Endothelial cell (in vitro differentiated cells): ENCODE measurements around the gene SPON1. TPM values are rescaled to one million over a fixed set of nuclear protein-coding genes. Genes with fewer than 3 reads are reported as not detected.
A peak's percentile ranks its signal among the peaks of the same experiment; 100 is the strongest.

Source experiments
- DNase-seq: peaks from one replicate; pipeline ENCODE4 v3.0.0; 2021; ENCODE audit warnings: low spot score
- H3K27ac Mint-ChIP-seq: one replicate; pipeline ENCODE4 v1.8.0; 2021; ENCODE audit warnings: mixed read lengths, inconsistent platforms; ENCODE audit not compliant: unreplicated experiment
- H3K27me3 Mint-ChIP-seq: one replicate; pipeline ENCODE4 v1.8.0; 2021; ENCODE audit warnings: mild to moderate bottlenecking, moderate library complexity, mixed read lengths, inconsistent platforms; ENCODE audit not compliant: unreplicated experiment
- H3K36me3 Mint-ChIP-seq: one replicate; pipeline ENCODE4 v1.8.0; 2021; ENCODE audit warnings: mild to moderate bottlenecking, low read depth, mixed read lengths, inconsistent platforms; ENCODE audit not compliant: unreplicated experiment
- H3K4me1 Mint-ChIP-seq: one replicate; pipeline ENCODE4 v1.8.0; 2021; ENCODE audit warnings: mild to moderate bottlenecking, mixed read lengths, inconsistent platforms; ENCODE audit not compliant: unreplicated experiment
- H3K4me3 Mint-ChIP-seq: one replicate; pipeline ENCODE4 v1.8.0; 2021; ENCODE audit warnings: mild to moderate bottlenecking, mixed read lengths, inconsistent platforms; ENCODE audit not compliant: unreplicated experiment
- H3K9me3 Mint-ChIP-seq: one replicate; pipeline ENCODE4 v1.8.0; 2021; ENCODE audit warnings: mixed read lengths, inconsistent platforms; ENCODE audit not compliant: unreplicated experiment
- CTCF ChIP-seq: fragments of 200-600 bp; sonication (generic); IDR thresholded peaks from one replicate; pipeline ENCODE4 v1.5.0; 2021; ENCODE audit warnings: antibody characterized with exemption; ENCODE audit not compliant: unreplicated experiment
- long read RNA-seq: library from polyadenylated mRNA; unstranded; transcript quantifications from one replicate; pipeline ENCODE4 v2.0.0, GENCODE V29; 2020; ENCODE audit not compliant: unreplicated experiment
- total RNA-seq: library from RNA; stranded (reverse); fragmentation: NEBNext Ultra II Directional; extraction: Animal tissue kit (Norgen Biotek cat#: 25700); gene quantifications from one replicate; pipeline ENCODE4 v1.2.1, GENCODE V29; 2021; ENCODE audit not compliant: unreplicated experiment

Gene SPON1
- total RNA-seq: 120 TPM
- long read RNA-seq, full-length matches to known transcripts: 12 of 25 reads
- long read RNA-seq, partial matches to known transcripts: 10 of 25 reads
- long read RNA-seq, other reads (novel, unspliced or antisense): 3 of 25 reads

GRCh38 chr11:13962562-13963168, at the start of gene SPON1:
Gene SPON1, plus strand, starts transcription at chr11:13962723. Its CDS starts 182 bp downstream, at chr11:13962905.
- no peak for TF ChIP-seq CTCF
- Mint-ChIP-seq H3K27ac (peak within 1 kb of the TSS; percentile 81), H3K27me3 (peaks cover 16% of the 10 kb centered on the region), H3K36me3 (peaks cover 8% of the 10 kb centered on the region), H3K9me3 (no peaks in the 10 kb centered on the region), H3K4me1 (peaks cover 34% of the 10 kb centered on the region), H3K4me3 (peak within 1 kb of the TSS; percentile 94)
- peak; percentile 79 for DNase-seq

GRCh38 chr11:13917264-13917663, 45.3 kb upstream of the SPON1 start:
- Mint-ChIP-seq H3K27me3 (no peaks in the 10 kb centered on the region), H3K27ac (no peak overlapping the region), H3K4me3 (no peak overlapping the region), H3K9me3 (no peaks in the 10 kb centered on the region), H3K36me3 (no peaks in the 10 kb centered on the region), H3K4me1 (peaks cover 5% of the 10 kb centered on the region)
- no peak for DNase-seq
- no peak for TF ChIP-seq CTCF

- no peak for TF ChIP-seq CTCF
- Mint-ChIP-seq H3K9me3 (no peaks in the 10 kb centered on the region), H3K36me3 (no peaks in the 10 kb centered on the region), H3K4me3 (no peak overlapping the region), H3K27ac (no peak overlapping the region), H3K4me1 (peaks cover 8% of the 10 kb centered on the region), H3K27me3 (no peaks in the 10 kb centered on the region)
- DNase-seq: no peak
Observed at GRCh38 chr11:13917904-13918303, 44.6 kb upstream of the SPON1 start.

GRCh38 chr11:13920756-13921155, 41.8 kb upstream of the SPON1 start:
- H3K4me1 Mint-ChIP-seq: peaks cover 28% of the 10 kb centered on the region
- no peak for TF ChIP-seq CTCF

GRCh38 chr11:13921545-13921944, 41.0 kb upstream of the SPON1 start:
- H3K27ac Mint-ChIP-seq: no peak overlapping the region
- no peaks in the 10 kb centered on the region for H3K36me3 Mint-ChIP-seq
- peaks cover 3% of the 10 kb centered on the region for H3K27me3 Mint-ChIP-seq
- no peaks in the 10 kb centered on the region for H3K9me3 Mint-ChIP-seq
- H3K4me3 Mint-ChIP-seq: no peak overlapping the region
- no peak for DNase-seq
- H3K4me1 Mint-ChIP-seq: peaks cover 28% of the 10 kb centered on the region
- no peak for TF ChIP-seq CTCF

More at GRCh38 chr11:13920756-13921155, 41.8 kb upstream of the SPON1 start:
- H3K27me3 Mint-ChIP-seq: peaks cover 3% of the 10 kb centered on the region
- H3K27ac Mint-ChIP-seq: no peak overlapping the region
- DNase-seq: no peak
- no peaks in the 10 kb centered on the region for H3K9me3 Mint-ChIP-seq
- H3K36me3 Mint-ChIP-seq: no peaks in the 10 kb centered on the region
- no peak overlapping the region for H3K4me3 Mint-ChIP-seq
